GM20000 (cell line): ENCODE data around the gene HERC3.
A peak's percentile ranks its signal among the peaks of the same experiment; 100 is the strongest.

Experiments used
- DNase-seq: peaks from one replicate; pipeline ENCODE4 v3.0.0; 2012; ENCODE audit warnings: low spot score
- CTCF ChIP-seq: IDR thresholded peaks from 2 replicates; pipeline ENCODE4 v1.5.1; 2012; ENCODE audit warnings: mild to moderate bottlenecking, control low read depth; ENCODE audit errors: extremely low read depth, missing control alignments

The HERC3 gene

GRCh38 chr4:88649716-88650115 is 57.4 kb downstream of the HERC3 start:
- DNase-seq, result no peak
- TF ChIP-seq CTCF, result no peak

GRCh38 chr4:88653371-88653946 is 61.2 kb downstream of the HERC3 start:
- DNase-seq, result no peak

GRCh38 chr4:88655226-88655625 is 62.9 kb downstream of the HERC3 start:
- no peak for TF ChIP-seq CTCF
- DNase-seq, result no peak

More at GRCh38 chr4:88653371-88653946, 61.2 kb downstream of the HERC3 start:
- no peak for TF ChIP-seq CTCF

- peak; percentile 69 for TF ChIP-seq CTCF
- peak; percentile 55 for DNase-seq
Observed at GRCh38 chr4:88659055-88659889, 67.0 kb downstream of the HERC3 start.

- DNase-seq, result no peak
- no peak for TF ChIP-seq CTCF
Observed at GRCh38 chr4:88659890-88660208, 67.6 kb downstream of the HERC3 start.

GRCh38 chr4:88660446-88661294 is 68.4 kb downstream of the HERC3 start:
- no peak for TF ChIP-seq CTCF
- DNase-seq, result no peak

- DNase-seq, result no peak
- TF ChIP-seq CTCF, result no peak
Observed at GRCh38 chr4:88661739-88662138, 69.5 kb downstream of the HERC3 start.
